Left cardiac atrium (tissue), 4 donors: ENCODE results near the gene CAPZB. TPM values are rescaled to one million over a fixed set of nuclear protein-coding genes. Genes with fewer than 3 reads are reported as not detected.

Source experiments
- ATAC-seq, 2 donors: fragments of 200-7000 bp; cut with Tn5 transposase; one replicate each; pipeline ENCODE4 v1.9.1; 2020; ENCODE audit warnings: mild to moderate bottlenecking in 2 of 2, moderate library complexity in 2 of 2
- DNase-seq: peaks from one replicate; pipeline ENCODE4 v3.0.0-alpha.2; 2020
- intact Hi-C, 2 donors: fragments of 100-400 bp; cut with DNase I; formaldehyde crosslinking; loops; one replicate each; pipeline versions ENCODE4 v1.14.1 to v1.15.1; 2022 to 2023
- total RNA-seq, 2 donors: library from RNA; stranded (reverse); fragmentation: NEBNext Ultra II Directional; extraction: Animal tissue kit (Norgen Biotek cat#: 25700); gene quantifications; one replicate each; pipeline ENCODE4 v1.2.1, GENCODE V29; 2021
- donor health status: DM: no; HTN: yes; CAD: no.
- donor health status: DM: no; HTN: yes; CAD: no; lungs with severe emphysema.
- donor health status: DM: yes; HTN: yes; CAD: no.
- donor health status: Dilated cardiomyopathy.

The CAPZB gene
- total RNA-seq, 2 donors from 2014 or later: 227 to 254 TPM

DNA sequence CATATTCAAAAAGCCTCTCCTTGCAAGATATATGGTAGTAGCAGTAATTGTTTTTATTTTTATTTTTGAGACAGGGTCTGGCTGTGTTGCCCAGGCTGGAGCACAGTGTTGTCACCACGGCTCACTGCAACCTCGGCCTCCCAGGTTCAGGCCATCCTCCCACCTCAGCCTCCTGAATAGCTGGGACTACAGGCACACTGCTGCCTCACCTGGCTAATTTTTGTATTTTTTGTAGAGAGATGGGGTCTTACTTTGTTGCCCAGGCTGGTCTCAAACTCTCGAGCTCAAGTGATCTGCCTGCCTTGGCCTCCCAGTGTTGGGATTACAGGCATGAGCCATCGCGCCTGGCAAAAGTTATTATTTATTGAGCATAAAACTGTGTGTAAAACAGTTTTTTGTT lies 134.8 kb downstream of the CAPZB start:
- intact Hi-C loops: no loop called here
- no peak for DNase-seq
- ATAC-seq: no peak

DNA sequence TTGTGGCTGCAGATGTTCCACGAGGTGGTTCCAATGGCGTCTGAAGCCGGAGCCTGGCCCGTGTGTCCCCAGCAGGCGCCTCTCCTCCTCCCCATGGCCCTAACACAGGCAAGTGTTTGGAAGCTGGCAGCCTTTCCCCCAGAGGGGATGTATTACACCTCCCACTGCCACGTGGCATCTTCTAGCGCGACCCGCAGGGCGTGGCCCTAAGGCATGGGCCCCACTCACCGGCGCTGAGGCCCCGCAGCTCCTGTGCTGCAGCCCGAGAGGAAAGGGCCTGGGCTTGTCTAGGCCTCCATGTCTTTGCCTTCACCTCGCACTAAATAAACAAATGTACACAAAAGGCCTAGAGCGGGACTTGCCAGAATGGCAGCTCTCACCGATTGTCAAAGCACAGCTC lies 135.3 kb downstream of the CAPZB start:
- DNase-seq (no peak), ATAC-seq (no peak)
- intact Hi-C loops: loop anchor here in 1 of 2 donors (5.0 kb wide), 1 partner anchor 47 kb away; no protein-coding TSS in a partner anchor

DNA sequence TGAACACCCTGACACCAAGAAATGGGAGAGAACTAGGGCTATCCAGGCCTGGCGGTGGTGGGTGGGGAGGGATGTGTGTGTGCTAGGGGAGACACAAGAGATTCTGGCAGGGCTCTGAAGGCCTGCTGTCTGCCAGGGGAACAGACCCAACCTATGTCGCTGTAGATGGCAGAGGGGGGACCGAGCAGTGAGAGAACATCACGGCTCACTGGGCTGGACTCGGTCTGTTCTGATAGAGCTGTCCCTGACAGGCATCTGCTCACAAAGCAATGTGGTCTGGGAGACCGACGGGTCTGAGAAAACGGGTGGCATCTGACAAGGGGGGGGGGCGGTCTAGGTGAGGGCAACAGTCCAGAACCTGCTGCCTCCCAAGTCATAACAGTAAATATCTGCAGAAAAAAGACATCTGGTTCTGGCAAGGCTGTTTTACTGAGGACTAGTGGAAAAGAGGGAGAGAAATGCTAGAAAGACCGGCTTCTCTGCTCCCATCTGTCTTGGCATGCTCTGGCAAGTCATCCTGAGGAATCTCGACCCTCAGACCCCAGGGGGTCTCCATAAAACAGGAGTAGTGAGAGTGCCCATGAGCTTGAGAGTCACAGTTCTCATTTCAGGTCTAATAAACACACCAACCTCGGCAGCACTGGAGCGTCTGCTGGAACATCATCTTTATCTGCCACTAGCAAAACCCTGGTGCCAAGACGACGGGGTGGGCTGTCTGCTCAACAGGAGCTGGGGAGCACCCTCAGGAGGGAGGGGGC lies 136.7 kb downstream of the CAPZB start:
- DNase-seq: no peak
- intact Hi-C loops: loop anchor here in 1 of 2 donors (5.0 kb wide), 1 partner anchor 49 kb away; no protein-coding TSS in a partner anchor
- ATAC-seq: no peak

DNA sequence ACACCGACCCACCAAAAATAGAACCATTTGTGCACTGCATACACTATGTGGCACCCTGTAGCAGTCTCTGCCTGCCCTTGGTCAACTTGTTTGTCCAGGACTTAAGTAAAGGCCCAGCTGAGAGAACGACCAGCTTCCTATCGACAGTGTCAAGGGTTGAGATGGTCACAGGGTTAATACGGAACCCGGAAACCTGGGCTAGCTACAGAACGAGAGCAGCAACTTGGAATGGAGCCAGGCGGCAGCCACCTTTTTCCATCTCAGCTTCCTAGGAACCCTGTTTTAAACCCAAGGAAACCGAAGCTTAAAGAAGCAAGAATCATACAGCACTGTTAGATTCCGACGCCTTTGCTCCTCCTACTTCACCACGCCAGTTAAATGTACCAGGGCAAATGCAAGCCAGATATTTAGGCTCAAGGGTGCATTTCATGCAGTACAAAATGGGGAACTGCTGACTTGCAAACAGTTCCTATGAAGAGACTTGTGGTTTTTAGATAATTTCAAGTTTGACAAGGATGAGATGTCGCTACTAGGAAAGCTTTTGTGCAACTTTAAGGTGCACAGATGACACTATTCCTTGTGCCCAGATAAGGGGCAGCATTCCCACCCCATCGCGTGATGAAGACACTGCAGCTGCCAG lies 137.7 kb downstream of the CAPZB start:
- DNase-seq: no peak
- no peak for ATAC-seq
- intact Hi-C loops: loop anchor here in 1 of 2 donors (5.0 kb wide), 1 partner anchor 50 kb away; no protein-coding TSS in a partner anchor

DNA sequence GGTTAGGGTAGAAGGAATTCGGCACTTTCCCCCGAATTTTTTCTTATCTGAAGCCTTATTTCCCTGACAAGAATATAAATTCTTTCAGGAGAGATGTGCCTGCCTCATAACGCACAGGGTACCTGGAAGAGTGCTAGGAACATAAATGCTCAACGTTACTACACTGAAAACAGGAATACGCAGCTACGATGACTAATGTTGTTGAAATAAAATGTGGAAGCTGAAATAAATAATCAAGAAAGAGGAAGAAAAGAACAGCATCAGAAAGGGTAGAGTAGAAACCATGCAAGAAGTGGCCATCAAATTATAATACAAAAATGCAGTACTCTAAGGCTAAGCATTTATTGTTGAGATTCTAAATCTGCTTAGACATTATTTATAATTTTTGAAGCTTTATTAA lies 139.3 kb downstream of the CAPZB start:
- ATAC-seq (no peak), DNase-seq (no peak)
- intact Hi-C loops: loop anchor here in 1 of 2 donors (5.0 kb wide), 1 partner anchor 51 kb away; no protein-coding TSS in a partner anchor

DNA sequence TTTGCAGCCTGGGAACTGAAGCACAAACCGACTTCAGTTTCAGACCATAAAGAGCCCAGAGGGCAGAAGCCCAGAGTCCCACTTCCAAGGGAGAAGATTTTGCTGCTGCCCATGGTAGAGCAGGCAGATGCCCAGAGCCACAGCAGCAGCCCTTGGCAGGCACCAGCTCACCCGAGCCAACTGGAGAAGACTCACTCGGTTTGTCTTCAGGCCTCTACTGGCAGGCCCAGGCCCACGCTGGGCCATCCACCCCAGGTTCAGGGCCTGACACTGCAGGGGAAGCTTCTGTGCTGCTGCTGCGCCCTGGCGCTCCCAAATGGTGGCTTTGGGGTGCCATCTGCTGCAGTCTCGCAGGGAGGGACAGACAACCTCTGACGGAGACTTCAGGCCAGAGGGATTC lies 139.9 kb downstream of the CAPZB start:
- intact Hi-C loops: loop anchor here in 1 of 2 donors (2.0 to 5.0 kb wide), 2 partner anchors 52 to 305 kb away; no protein-coding TSS in a partner anchor
- DNase-seq: no peak
- ATAC-seq: no peak

DNA sequence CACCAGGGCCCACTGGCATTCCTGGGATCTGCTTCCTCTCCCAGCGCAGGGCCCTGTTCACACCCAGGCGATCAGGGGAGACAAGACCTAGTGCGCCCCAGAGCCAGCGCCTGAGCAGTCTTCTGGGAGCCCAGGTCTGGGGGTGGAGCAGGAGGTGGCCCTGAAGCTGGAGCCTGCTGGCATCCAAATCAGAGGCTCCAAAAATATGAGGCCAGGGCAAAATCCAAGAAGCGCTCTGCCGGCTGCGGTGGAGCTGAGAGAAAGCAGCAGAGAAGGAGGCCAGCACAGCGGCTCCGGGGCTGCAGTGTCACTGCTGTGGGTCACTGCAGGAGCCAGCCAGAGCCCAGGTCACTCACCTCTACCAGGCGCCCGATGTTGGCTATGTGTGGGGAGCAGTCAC lies 140.5 kb downstream of the CAPZB start:
- DNase-seq: no peak
- intact Hi-C loops: loop anchor here (2.0 to 5.0 kb wide), 3 partner anchors 52 to 307 kb away; no protein-coding TSS in a partner anchor
- ATAC-seq: no peak

DNA sequence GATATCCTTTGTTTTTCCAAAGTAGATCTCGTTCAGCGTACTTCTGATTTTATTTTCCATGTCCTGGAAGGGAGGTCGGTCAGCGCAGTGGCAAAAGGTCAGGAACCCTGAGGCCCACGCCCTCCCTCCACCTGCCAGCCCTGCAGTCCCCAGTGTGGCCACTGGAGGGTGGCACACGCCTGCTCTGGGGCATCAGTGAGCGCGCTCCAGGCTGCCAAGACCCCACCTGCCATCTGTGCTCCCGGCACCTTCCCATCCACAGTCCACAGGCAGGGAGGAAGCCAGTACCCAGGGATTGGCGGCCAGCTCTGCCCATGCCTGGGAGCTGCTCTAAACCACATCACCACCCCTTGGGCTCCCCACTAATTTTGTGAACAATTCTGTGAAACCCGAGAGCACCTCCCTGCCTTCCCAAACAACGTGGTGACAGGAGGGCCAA lies 140.9 kb downstream of the CAPZB start:
- intact Hi-C loops: loop anchor here (2.0 to 5.0 kb wide), 2 partner anchors 306 to 308 kb away; no protein-coding TSS in a partner anchor
- ATAC-seq (peak; percentile 60 to 62), DNase-seq (peak; percentile 73)

DNA sequence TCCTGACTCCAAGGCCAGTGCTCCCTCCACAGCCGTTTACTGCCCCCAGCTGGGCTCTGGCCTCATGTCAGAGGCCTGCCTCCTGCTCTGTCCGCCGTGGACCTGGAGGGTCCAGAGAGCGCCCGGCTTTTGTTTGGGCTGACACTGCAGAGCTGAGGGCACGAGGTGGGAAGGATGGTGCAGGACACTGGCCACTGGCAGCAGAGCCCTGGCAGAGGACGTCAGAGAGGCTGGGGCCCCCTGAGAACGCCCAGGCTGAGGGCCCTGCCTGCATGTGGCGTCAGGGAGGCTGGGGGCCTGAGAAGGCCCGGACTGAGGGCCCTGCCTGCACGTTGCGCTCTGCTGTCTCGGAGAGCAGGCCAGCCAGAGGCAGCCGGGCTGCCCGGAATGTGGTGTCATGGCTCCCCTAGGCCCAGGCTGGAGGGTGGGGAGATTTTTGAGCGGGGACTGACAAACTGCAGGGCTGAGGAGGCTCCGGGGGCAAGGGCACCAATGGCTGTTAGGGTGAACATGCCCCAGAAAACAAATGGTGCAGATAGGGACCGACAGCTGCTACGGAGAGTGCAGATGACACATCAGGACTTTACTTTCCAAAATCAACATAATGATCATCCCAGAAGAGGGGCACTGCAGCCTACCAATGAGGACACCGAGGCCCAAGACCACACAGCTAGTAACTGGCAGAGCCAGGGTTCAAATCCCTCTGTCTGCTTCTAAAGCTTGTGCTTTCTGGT lies 141.6 kb downstream of the CAPZB start:
- ATAC-seq: no peak
- intact Hi-C loops: loop anchor here (2.0 to 5.0 kb wide), 2 partner anchors 307 to 309 kb away; no protein-coding TSS in a partner anchor
- DNase-seq: no peak

DNA sequence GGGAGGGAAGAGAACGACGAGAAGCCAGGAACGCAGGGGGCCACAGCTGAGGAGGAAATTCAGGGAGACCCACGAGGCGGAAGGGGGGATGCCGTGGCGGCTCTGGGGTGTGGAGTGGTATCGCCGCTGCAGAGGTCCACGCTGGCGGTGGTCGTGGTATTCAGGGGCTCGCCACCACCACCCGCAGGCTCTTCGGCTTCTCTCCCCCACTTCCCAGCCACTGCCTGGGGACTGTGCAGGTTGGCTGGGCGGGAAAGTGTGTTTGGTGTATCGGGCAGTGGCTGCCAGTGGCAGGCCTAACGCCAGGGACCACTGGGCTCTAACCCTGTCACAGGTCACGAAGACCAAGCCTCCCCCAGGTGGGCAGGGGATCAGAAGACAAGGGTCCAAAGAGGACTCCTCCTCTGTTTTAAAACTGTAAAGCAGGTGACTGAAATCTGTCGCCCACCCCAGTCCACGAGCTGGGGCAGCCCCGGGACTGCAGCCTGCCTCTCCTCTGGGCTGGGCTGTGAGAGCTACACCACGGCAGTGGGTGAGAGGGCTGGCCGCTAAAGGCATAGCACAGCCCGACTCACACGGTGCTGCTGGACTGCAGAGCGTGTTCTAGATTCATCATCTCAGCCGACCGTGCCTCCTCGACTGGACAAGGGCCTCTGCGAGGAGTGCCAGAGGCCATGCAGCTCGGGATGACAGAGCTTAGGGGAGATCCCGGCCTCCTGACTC lies 142.3 kb downstream of the CAPZB start:
- intact Hi-C loops: loop anchor here in 1 of 2 donors (5.0 kb wide), 1 partner anchor 309 kb away; no protein-coding TSS in a partner anchor
- DNase-seq: no peak
- no peak for ATAC-seq

DNA sequence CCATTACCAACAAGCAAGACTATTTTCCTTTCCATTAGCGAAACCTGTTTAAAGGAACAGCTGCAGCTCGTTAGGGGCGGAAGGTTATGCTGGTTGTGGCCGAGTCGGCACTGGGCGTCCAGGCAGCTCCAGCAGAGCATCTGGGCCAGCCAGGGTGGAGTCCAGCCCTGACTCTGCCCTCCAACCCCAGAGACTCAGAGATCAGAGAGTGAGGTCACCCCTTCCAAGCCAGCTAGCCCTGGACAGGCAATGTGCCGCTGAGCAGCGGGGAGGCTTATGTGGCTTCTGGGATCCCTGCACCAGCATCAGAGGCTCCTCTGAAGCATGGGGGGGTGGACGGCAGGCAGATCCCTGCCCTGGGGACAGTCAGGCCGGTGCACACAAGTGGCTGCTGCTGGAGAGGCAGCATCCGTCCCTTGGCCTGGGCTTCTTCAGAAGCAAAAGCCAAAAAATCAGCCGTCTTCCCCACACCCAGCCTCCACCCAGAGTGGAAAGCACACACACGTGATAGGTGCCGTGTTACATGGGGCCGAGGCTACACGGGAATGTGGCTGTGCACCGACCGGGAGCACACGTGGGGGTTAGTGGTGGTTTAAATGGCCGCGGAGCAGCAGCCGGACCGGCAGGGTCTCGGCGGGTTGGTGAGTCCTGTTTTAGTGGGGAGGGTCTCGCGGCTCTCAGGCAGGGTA lies 143.1 kb downstream of the CAPZB start:
- intact Hi-C loops: loop anchor here in 1 of 2 donors (5.0 kb wide), 1 partner anchor 310 kb away; no protein-coding TSS in a partner anchor
- peak in 1 of 2 donors; percentile 64 for ATAC-seq
- peak; percentile 49 for DNase-seq

DNA sequence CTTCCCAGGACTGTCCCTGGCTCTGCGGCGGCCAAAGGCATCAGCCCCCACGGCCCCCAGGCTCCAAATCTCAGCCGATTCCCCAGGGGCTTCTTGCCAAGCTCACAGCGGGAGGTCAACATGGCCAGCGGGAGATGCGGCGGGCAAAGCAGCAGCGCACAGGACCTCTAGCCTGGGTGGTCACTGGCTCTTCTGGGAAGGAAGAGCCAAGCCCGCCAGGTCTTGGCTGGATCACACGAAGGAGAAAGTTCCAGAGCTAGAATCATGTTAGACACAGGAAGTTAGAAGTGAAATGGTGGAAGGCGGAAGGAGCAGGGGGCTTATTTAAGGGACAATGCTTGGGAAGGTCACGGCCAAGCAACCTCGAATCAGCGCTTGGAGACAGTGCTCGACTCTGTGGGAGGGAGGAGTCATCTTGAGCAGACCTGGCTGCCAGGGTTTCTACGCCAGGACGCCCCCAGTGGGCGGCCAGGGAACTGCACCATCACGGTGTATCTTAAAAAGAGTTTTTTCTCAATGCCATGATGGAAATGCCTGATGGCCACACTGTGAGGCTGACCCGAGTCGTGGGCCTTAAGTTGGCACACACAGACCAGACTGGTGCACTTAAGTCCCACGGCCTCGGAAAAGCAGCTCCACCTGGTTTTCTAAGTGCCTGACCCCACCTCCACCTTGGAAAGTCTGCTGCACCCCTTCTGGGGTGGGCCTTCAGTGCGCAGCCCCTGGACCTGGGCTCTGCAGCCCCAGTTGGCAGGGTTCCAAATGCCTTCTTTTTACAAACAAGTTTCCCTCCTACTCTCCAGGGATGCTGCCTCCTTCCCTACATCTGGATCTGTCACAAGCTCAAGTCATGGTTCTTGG lies 143.9 kb downstream of the CAPZB start:
- intact Hi-C loops: loop anchor here in 1 of 2 donors (5.0 kb wide), 1 partner anchor 311 kb away; no protein-coding TSS in a partner anchor
- peak; percentile 74 for DNase-seq
- ATAC-seq: peak; percentile 42 to 64

DNA sequence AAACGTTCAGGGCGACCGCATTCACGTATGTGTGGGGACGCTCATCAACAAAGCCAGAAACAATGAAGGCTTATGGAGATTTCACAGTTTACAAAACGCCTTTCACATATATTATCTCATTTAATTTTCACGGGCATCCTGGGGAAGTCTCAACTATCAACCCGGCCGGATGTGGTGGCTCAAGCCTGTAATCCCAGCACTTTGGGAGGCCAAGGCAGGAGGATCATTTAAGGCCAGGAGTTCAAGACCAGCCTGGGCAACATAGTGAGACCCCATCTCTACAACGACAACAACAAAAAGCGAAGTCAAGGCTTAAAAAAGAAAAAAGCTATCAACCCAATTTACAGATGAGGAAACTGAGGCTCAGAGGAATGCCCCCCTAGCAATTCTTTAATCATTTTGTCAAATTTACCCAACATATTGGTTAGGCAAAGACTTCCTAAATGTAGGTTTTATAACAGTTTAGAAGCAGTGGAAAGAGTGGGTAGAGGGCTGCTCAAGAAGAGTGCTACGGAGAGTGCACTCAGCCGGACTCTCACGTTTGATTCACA lies 144.9 kb downstream of the CAPZB start:
- no peak for ATAC-seq
- intact Hi-C loops: loop anchor here in 1 of 2 donors (5.0 kb wide), 1 partner anchor 312 kb away; no protein-coding TSS in a partner anchor
- no peak for DNase-seq

DNA sequence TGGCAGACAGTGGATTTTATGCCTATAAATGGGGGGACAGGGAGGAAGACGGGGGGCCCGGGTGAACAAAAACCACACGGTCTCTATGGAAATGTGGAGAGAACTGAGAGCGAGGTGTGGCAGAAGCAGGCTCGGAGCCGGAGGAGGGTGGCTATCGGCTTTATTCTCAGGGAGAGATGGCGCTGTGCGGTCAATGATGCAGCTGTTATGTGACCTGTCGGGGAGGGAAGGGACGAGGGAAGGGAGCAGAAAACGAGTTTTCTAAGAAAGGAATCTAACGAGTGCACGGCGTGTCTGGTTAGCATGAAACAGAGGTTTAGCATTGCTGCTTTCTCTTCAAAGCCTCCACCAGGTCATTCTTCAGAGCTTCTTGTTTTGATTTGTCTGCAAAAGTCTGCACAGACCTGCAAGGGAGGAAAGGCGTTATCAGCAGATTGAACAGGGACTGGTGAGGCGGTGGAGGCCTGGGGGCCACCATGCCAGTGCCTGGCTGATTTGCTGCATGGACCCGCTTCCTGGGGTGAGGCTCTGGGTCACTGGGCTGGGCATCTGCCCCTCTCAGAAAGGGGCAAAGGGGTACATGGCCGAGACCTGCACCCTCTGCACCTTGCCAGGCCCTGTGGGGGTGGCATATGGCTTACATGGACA lies 146.0 kb downstream of the CAPZB start:
- no peak for DNase-seq
- intact Hi-C loops: no loop called here
- ATAC-seq: no peak

DNA sequence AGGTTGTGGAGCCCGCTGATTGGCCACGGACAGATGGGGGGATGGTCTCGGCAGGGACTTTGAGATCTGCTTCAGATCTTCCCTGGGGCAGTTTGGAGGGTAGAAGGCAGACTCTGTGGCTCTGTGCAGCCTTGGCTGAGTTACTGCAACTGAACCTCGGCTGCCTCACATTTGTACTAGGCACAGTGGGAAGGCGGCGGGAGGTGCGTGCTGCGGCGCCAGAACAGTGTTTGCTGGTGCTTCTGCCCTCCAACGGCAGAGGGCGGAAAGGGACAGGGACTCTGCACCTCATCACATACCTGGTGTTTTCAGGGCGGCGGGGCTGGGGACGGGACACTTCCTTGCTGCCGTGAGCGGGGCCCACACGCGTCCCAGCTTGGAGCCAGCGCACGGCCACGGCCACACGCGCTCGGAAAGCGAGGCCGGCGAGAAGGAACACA lies 147.0 kb downstream of the CAPZB start:
- ATAC-seq (no peak), DNase-seq (no peak)
- intact Hi-C loops: no loop called here

DNA sequence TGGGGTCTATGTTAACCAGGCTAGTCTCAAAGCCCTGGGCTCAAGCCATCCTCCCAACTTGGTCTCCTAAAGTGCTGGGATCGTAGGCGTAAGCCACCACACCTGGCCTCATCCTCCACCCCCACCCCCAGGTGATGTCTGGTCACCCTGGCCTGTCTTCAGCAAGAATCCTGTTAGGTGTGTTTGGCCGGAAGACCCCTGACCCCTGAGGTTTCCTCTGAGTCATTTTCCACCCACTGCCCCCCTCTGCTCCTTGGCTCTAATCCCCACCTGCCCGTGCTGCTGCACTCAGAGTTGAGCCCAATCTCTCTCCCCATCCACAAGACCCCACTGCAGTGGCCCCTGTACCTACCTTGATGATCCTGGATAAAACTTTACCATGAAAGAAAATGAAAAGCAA lies 148.1 kb downstream of the CAPZB start:
- intact Hi-C loops: no loop called here
- ATAC-seq (no peak), DNase-seq (no peak)
